GM18861 (cell line): Measurements from ENCODE around the gene RASL10B.

Experiments
- ATAC-seq: cut with Tn5 transposase; IDR thresholded peaks from one replicate; pipeline ENCODE4 v1.9.1; 2021; ENCODE audit not compliant: unreplicated experiment

Gene RASL10B

DNA sequence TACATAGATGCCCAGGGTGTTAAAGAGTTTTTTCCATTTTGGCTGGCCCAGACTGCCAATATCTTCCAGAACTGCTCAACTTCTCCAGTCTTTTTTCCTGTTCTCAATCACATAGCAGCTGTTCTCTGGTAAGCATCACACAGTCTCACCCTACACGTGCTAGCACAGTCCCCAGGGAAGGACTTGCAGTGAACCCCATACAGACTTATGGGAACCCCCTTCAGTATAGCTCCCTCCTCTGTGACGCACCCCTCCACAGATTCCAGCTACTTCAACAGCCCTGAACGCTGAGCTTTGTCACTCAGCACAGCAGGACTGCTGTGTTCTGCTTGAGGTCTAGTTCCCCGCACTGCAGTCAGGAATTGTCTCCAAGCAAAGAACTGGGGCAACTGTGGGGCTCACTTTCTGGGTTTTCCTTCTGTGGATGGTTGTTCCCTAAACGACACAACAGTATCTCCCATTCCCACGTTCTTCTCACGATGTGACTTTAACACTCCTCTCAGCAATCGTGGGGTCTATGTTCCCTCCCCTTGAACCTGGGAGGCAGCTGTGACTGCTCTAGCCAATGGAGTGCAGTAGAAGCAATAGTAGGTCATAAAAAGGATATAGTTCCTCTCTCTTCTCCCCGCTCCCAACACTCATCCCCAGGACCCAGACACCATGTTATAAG, 60.4 kb downstream of the RASL10B start:
- ATAC-seq, result no peak
